Prostate gland (tissue), 2 donors: ENCODE measurements around the gene BIN1.

Experiments
- POLR2A ChIP-seq: fragments of 450-650 bp; IDR thresholded peaks from one replicate; pipeline ENCODE4 v1.6.1; 2016; ENCODE audit warnings: antibody characterized with exemption, mild to moderate bottlenecking
- TF ChIP-seq, protein P1 (sequence below), 4 experiments: fragments of 200-600 bp in 2 of 4; fragments of 450-650 bp in 2 of 4; sonication (generic) in 2 of 4; IDR thresholded peaks; 1 replicate in 3 of 4; 2 replicates in 1 of 4; pipeline ENCODE4 v1.5.1; 2016 to 2019; ENCODE audit warnings: antibody characterized with exemption in 4 of 4, mild to moderate bottlenecking in 2 of 4, moderate library complexity in 2 of 4

DNA sequence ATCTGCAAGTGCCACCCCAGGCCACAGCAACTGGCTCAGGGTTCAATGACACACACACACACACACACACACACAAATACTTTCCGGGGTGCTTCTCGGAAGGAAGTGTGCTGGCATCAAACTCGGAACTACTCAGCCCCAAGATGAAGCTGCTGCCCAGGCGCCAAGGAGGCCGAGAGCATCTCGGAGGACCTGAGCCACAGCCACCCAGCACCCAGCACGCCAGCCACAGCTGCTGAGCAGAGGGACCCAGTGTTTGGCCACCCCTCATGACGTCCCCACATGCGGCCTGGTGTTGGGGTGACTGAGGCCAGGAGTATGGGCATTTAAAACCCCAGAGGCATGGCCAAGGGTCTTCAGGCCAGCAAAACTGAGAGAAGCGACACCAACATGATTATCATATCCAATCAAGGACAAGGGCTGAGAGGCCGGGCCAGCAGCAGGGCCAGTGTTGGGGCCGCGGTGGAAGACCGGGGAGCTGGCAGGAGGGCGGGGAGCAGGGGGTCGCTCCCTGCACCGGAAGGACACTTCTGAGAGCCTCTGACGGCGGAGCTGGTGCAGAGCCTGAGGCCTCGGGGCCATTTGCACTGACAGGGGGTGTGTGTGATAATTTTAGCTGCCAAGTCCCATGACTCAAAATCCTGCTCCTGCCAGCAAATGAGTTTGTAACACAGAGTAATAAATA is 61.8 kb downstream of the BIN1 start:
- TF ChIP-seq, protein P1, sequence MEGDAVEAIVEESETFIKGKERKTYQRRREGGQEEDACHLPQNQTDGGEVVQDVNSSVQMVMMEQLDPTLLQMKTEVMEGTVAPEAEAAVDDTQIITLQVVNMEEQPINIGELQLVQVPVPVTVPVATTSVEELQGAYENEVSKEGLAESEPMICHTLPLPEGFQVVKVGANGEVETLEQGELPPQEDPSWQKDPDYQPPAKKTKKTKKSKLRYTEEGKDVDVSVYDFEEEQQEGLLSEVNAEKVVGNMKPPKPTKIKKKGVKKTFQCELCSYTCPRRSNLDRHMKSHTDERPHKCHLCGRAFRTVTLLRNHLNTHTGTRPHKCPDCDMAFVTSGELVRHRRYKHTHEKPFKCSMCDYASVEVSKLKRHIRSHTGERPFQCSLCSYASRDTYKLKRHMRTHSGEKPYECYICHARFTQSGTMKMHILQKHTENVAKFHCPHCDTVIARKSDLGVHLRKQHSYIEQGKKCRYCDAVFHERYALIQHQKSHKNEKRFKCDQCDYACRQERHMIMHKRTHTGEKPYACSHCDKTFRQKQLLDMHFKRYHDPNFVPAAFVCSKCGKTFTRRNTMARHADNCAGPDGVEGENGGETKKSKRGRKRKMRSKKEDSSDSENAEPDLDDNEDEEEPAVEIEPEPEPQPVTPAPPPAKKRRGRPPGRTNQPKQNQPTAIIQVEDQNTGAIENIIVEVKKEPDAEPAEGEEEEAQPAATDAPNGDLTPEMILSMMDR (IDR thresholded peaks at IDR 0.05): no peak
- TF ChIP-seq POLR2A: no peak
